ENCODE results near the gene HMGB4.

- no peak for TF ChIP-seq CTCF (IDR thresholded peaks at IDR 0.05)
- no peak for TF ChIP-seq POLR2A (IDR thresholded peaks at IDR 0.05; ENCODE audit: low read depth)
- no peak for TF ChIP-seq EP300 (IDR thresholded peaks at IDR 0.05)
Observed at GRCh38 chr1:33823830-33824229, 40.0 kb upstream of the HMGB4 start.

Data from esophagus muscularis mucosa (tissue), 4 donors.